ENCODE data around the gene IFNLR1.

- TF ChIP-seq FOXA3 (CRISPR knock-in tag; conservative IDR thresholded peaks at IDR 0.05 in 1 of 2, IDR thresholded peaks at IDR 0.05 in 1 of 2) (no peak), SIN3A (IDR thresholded peaks at IDR 0.05; ENCODE audit: borderline replicate concordance in 2 of 2, control insufficient read depth in 1 of 2, low read depth in 2 of 2, low read length in 2 of 2) (no peak), ATF2 (CRISPR knock-in tag; IDR thresholded peaks at IDR 0.05) (no peak), BRCA1 (IDR thresholded peaks at IDR 0.05) (no peak), BRCA1 (CRISPR knock-in tag; IDR thresholded peaks at IDR 0.05) (no peak), IRF9 (tag; IDR thresholded peaks at IDR 0.05) (no peak), ATF3 (IDR thresholded peaks at IDR 0.05) (no peak), ATF3 (CRISPR knock-in tag; conservative IDR thresholded peaks at IDR 0.05) (no peak), POLR2A (conservative IDR thresholded peaks at IDR 0.05) (no peak), SMARCC2 (IDR thresholded peaks at IDR 0.05; ENCODE audit: low read depth) (no peak)
These were observed 32.9 kb downstream of the IFNLR1 start for GRCh38 chr1:24154215-24154614.

All from K562 (cell line).